GDM1 (cell line): Measurements from ENCODE around the gene ATXN10.

Experiments
- DNase-seq: peaks from one replicate; lab custom pipeline; 2025; lab: John Stamatoyannopoulos, UW

Gene ATXN10

GRCh38 chr22:45878901-45879551 lies 207.4 kb downstream of the ATXN10 start:
- no peak for DNase-seq

GRCh38 chr22:45879552-45879949 lies 207.9 kb downstream of the ATXN10 start:
- DNase-seq, result no peak

DNA sequence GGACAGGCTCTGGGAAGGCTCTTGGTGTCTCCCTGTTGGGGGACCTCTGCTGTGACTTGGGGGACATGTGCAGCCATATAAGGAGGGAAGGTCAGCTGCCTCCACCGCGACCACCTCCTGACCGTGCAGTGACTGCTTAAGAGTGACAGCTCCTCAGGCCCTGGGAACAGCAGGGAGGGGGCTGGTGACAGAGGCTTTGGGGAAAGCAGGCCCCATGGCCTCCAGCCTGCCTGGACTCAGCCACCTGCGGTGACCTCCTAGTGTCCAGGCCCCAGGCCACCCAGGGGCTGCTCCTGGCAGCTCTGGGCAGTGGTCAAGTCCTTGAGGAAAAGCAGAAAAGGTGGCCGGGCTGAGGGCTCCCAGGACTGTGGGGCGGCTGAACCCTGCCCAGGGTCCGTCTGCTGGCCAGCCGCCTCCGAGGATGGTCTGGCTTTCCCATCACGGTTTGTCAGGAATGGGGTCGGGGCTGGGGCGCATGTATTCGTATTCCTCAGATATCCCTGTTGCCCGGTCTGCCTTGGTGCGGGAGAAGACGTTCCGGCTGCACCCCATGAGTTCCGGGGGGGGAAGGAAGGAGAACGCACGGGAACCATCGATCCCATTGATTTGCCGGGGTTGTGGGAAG lies 208.6 kb downstream of the ATXN10 start:
- no peak for DNase-seq

DNA sequence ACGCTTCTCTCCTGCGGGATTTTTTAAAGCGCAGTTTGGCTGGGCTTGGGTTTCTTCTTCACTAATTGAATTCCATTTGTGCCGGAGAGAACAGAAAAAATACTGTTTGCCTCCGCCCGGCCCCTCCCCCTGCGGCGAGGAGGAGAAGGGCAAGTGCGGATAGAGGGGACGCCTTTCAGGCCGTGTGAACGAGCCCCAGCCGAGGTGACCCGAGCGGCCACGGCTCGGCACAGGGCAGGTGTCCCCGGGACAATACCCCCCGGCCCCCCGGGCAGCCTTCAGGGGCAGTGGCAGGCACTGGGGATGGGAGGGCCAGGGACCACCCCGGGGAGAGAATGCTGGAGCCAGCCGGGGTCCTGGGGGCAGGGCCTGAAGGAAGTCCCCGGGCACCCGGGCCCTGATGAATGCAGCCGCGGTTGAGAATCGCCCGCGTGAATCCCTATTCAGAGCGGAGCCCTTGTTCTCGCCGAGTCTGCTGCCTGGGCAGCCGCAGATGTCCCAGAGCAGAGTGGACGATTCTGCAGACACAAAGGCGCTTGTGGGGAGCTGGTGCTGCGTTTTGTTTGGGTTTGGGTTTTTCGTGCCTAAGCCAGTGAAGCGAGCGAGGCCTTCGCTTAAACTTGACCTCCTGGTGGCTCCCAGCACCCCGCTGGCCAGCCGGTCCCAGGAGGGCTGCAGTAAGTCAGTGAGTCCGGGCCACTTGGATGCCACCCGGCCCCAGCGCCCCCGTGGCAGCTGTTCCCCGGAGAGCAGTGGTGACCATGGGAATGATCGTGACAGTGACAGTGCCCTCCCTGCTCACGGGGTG lies 209.3 kb downstream of the ATXN10 start:
- DNase-seq, result no peak

DNA sequence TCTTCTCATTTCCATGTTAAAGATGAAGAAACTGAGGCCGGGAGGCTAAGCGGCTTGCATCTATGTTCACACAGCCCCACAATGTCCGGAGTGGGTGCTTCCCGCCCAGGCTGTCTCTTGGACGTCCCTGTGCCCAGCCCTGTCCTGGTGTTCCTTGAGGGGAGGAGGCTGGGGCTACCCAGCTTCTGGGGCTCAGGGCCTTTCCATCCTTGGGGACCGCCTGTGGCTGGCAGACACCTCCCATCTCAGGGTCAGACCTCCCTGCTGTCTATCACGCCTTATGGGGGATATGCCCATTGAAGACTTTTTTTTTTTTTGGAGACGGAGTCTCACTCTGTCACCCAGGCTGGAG lies 209.9 kb downstream of the ATXN10 start:
- no peak for DNase-seq

DNA sequence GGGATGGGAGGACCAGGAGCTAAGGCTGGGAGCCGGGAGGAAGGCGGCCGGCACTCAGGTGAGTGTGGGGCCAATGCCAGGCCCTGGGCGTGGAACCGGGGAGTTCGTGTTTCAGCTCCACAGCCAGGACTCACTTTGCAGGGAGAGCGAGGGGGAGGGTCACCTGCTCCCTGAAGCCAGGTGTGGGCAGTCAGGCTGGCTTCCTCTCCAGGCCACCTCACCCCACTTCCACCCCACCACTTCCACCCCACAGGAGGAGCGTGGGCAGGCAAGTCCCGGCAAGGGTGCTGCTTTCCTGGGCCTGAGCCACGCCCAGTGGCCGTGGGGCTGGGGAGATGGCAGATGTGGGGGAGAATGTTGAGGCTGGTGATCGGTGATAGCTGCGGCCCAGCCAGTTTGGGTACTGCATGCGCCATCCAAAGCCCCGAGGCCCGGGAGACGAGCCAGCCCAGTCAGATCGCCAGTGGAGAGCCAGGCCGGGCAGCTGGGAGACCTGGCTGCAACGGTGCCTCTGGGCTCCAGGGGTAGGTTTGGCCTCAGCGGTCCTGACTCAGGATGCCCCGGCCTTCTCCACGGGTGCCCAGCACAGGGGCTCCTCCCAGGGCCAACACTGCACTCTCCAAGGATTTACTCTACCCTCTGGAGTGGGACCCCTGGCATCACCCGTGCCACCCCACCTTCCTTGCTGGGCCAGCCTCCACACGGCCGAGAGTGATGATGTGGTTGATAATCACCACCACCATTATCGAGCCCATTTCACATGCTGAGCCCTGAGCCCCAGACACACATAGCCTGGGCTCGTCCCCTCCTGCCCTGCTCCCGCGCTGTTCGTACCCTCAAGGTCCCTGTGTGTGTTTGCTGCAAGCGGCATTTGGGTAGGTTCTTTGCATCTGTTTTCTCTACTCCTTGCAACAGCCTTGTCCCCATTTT lies 211.5 kb downstream of the ATXN10 start:
- DNase-seq, result no peak

DNA sequence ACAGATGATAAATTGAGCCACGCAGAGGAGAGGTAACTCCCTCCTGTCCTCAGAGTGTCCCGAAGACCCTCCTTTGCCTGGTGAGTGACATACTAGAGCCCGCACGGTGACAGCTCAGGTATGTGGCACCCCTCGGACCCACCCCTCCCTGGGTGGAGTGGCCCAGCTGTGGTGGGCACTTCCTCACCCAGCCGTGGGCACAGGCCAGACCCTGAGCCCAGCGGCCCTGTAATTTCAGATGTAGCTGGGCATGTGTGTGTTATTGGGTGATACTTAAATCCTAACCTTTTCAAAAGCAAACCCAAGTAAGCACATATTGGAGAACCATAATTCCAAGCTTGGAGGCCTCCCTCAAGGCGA lies 212.2 kb downstream of the ATXN10 start:
- no peak for DNase-seq

DNA sequence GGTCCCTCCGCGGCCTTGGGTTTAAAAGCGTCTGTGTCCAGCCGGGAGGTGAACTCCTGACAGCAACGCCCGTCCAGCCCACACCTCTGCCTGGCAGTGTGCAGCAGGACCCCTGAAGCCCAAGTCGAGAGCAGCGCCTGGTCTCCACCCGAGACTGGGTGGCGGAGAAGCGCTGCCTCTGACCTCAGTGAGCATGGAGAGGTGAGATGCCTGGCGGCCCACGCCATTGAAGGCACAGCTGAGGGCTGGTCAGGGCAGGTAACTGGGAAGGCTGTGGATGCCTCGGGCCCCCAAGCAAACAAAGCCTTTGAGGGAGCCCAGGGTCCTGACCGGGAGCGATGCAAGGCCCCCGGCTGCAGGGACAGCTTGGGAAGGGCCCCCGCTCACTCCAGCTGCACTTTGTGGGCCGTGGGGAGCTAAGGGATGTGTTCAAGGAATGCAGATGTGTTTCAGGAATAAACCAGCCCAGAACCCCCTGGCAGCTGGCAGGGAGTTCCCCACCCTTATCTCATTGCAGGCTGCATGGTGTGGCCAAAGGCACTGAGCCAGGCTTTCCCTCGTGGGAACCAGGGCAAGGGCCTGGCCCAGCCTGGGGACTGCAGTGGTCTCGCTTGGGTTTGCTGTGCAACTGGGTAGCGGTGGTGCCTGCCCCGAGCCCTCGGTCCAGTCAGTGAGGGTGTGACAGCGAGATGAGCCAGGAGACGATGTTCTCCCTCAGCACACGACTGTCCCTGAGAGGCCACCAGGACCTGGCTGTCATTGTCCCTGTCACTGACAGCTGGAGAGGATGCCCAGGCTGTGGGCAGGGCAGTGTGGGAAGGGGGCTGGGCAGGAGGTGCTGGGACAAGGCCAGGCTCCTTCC lies 212.8 kb downstream of the ATXN10 start:
- DNase-seq, result no peak

DNA sequence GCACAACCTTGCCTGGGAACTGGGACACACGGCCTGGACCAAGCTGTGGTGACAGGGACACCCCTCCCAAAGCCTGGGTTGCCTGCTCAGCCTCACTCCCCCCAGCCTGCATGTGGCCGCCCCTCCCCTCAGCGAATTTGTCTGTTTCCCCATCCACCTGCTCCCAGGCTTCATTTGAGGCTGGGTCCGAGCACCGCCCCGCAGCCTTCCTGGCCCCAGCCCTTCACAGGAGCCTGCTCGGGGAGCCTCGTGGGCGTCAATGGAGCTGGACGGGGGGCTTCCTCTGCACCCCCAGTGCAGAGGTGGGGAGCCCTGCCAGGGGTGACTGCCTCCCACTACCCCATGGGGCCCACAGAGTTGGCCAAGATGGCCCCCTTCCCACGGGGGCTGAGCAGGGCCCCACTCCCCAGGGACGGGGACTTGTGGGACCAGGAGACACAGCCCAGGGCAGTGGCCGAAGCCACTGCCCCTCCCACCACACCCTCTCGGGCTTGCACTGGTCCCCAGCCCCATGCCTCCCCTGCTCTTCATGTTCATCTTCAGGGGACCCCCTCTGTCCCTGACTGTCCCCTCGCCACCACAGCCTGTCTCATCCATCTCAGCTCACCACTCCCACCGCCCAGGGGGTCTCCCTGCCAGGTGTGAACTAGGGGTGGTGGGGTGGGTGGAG lies 213.7 kb downstream of the ATXN10 start:
- DNase-seq, result no peak

- no peak for DNase-seq
Measured at GRCh38 chr22:45885941-45886395, 214.3 kb downstream of the ATXN10 start.

DNA sequence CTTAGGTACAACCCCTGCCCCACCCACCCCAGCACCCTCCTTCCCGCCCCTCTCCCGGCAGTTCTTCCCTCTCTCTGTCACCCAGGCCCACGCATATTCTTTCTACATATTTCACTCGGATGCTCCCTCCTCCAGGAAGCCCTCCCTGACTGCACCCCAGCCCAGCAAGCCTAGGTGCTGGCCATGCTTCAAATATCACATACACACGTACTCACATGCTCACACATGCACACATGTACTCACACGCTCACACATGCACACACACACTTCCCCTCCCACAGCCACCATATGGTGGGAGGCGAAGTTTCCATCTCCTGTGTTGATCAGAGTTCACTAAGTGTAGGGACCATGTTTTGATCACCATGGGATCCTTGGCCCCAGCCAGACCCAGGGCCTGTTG lies 214.9 kb downstream of the ATXN10 start:
- no peak for DNase-seq

DNA sequence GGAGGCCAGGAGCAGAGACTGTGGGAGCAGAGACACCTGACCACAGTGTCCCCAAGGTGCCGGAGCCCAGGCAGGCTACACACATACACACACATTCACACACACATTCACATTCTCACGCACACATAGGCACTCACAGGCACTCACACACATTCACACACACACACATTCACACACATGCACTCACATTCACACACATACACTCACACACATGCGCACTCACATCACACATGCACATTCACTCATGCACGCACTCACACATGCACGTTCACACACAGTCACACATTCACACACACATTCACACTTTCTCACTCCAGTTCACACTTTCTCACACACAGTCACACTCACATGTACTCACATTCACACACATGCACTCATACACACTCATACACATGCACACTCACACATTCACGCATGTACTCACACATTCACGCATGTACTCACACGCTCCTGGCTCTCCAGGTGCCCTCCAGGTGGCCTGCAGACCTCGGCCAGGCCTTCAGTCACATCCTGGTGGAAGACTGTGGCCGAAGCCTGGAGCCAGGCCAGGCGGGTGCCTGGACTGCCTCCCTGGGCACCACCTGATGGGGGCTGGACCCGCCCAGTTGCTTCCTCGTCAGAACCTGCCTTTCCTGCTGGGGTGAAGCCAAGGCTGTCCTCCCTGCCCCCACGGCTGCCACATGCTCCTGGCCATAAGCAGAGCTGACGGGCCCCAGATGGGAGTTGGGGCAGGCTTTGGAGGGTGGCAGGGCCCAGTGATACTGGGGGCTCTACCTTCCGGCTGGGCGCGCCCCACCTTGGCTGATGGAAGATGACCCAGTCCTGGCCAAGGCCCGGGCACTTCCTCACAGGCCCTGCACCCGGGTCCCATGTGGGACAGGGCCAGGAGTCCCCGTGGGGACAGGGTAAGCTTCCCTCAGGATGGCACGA lies 215.8 kb downstream of the ATXN10 start:
- DNase-seq, result no peak

DNA sequence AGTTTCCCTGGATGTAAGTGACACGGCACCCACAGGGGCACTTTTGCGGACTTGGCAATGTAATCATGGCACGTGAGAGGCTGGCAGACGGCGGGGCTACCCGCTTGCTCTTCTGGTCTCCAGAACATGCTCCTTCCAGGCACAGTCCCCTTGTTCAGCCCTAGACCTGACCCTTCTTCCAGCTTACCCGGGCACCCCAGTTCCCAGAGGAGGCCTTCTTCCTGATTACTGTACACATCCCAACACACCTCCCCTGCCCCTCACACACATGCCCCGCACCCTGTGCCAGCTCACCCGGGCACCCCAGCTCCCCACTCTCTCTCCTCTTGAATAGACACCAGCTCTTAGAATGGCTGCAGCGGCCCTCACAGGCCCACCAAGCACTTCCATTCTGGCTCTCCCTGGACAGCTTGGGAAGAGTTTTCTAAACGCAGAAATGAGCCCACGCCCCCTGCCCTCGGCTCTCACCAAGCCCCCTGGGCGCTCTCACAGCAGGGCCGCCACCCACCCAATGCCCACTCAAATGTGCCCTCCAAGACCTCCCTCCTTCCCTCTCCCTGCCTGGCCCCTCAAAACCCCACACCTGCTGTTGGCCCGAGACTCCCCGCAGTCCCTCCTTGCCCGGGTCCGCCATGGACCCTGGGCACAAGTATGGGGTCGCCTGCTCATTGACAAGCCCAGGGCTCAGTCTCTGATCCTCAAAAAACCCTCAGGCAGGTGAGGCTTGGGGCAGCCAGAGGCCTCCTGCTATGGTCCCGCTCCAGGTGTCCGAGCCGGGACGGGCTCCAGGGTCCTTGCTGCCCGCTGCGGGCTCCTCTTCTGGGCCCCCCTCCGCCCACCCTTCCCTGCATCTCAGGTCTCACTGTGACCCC lies 216.8 kb downstream of the ATXN10 start:
- DNase-seq, result no peak

- no peak for DNase-seq
Measured at GRCh38 chr22:45889093-45889538, 217.5 kb downstream of the ATXN10 start.

GRCh38 chr22:45889539-45890350 lies 218.1 kb downstream of the ATXN10 start:
- no peak for DNase-seq

GRCh38 chr22:45890351-45890635 lies 218.7 kb downstream of the ATXN10 start:
- no peak for DNase-seq

- DNase-seq, result no peak
Measured at GRCh38 chr22:45891021-45891421, 219.4 kb downstream of the ATXN10 start.

GRCh38 chr22:45891471-45891995 lies 219.9 kb downstream of the ATXN10 start:
- no peak for DNase-seq
